ENCODE measurements around the gene IGF2R.
"Not testable (repeated sequence)": the region's sequence is repeated elsewhere in the genome, so short reads cannot be mapped to it uniquely, and the experiment has no call there.

IGF2R gene

GRCh38 chr6:159968295-159969203, at the start of gene IGF2R:
IGF2R (plus strand) TSS chr6:159969082; CDS start chr6:159969247, 165 bp downstream.
- peak; percentile 87 for DNase-seq

- no peak for DNase-seq
These were observed 49.1 kb upstream of the IGF2R start for GRCh38 chr6:159919800-159920199.

- DNase-seq, result not testable (repeated sequence)
These were observed 44.7 kb upstream of the IGF2R start for GRCh38 chr6:159924150-159924549.

- no peak for DNase-seq
These were observed 42.2 kb upstream of the IGF2R start for GRCh38 chr6:159926542-159927203.

GRCh38 chr6:159929819-159930218, 39.1 kb upstream of the IGF2R start:
- no peak for DNase-seq

- no peak for DNase-seq
These were observed 37.8 kb upstream of the IGF2R start for GRCh38 chr6:159931112-159931511.

- no peak for DNase-seq
These were observed 37.0 kb upstream of the IGF2R start for GRCh38 chr6:159931846-159932245.

- no peak for DNase-seq
These were observed 35.8 kb upstream of the IGF2R start for GRCh38 chr6:159933077-159933476.

GRCh38 chr6:159934181-159934580, 34.7 kb upstream of the IGF2R start:
- DNase-seq, result no peak

GRCh38 chr6:159935065-159935464, 33.8 kb upstream of the IGF2R start:
- DNase-seq, result no peak

GRCh38 chr6:159935633-159936032, 33.2 kb upstream of the IGF2R start:
- DNase-seq, result no peak

- DNase-seq, result no peak
These were observed 29.3 kb upstream of the IGF2R start for GRCh38 chr6:159939591-159940016.

GRCh38 chr6:159941286-159942113, 27.4 kb upstream of the IGF2R start:
- DNase-seq, result peak; percentile 45

- DNase-seq, result peak; percentile 33
These were observed 25.7 kb upstream of the IGF2R start for GRCh38 chr6:159943101-159943632.

GRCh38 chr6:159943968-159944598, 24.8 kb upstream of the IGF2R start:
- DNase-seq, result no peak

- no peak for DNase-seq
These were observed 23.0 kb upstream of the IGF2R start for GRCh38 chr6:159945801-159946392.

GRCh38 chr6:159946912-159947311, 22.0 kb upstream of the IGF2R start:
- DNase-seq, result no peak

GRCh38 chr6:159948199-159948598, 20.7 kb upstream of the IGF2R start:
- DNase-seq, result no peak

- no peak for DNase-seq
These were observed 17.1 kb upstream of the IGF2R start for GRCh38 chr6:159951772-159952171.

- DNase-seq, result no peak
These were observed 16.4 kb upstream of the IGF2R start for GRCh38 chr6:159952289-159953005.

GRCh38 chr6:159953091-159953601, 15.7 kb upstream of the IGF2R start:
- DNase-seq, result peak; percentile 78

All from fibroblast of upper back skin (primary cell).